ENCODE results near the gene GALNT17. TPM values are rescaled to one million over a fixed set of nuclear protein-coding genes. Genes with fewer than 3 reads are reported as not detected.

Gene GALNT17
- total and polyA plus RNA-seq, 11 donors: 16.9 to 116 (median 73.1) TPM

DNA sequence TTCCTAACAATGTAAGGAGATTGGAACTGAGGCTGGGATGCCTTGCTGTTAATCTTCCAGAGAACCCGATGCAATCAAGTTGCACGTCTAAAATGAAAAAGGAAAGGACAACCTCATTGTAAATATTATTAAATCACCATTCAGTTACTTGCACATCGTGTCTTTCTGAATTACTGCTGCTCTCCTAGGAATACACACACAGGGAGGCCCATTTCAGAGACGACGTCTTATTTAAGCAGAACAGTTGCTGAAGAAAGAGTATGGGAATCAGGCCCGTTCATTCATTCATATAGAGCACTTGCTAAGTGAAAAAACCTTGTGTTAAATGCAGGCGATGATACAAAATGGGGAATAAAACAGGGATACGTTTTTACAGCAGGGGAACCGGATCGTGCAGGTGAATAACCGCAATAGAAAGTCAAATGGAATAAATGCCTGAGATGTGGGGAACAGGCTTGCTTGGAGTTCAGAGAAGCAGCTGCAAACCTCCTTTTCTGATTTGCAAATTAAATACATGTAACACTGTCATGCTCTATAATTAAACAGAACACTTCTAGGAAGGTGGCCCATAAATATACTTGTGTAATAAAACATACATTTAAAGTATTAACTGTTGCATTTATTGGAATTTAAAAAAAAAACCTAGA is 409.9 kb downstream of the GALNT17 start:
- H3K9me3 ChIP-seq: no peaks in the 10 kb centered on the region
- no peaks in the 10 kb centered on the region for H3K36me3 ChIP-seq
- H3K4me3 ChIP-seq: no peak overlapping the region
- H3K27me3 ChIP-seq: no peaks in the 10 kb centered on the region
- no peaks in the 10 kb centered on the region for H3K4me1 ChIP-seq
- intact Hi-C loops (cut with DNase I): loop anchor here in 1 of 10 donors (10.0 kb wide), 1 partner anchor 63 kb away; no protein-coding TSS in a partner anchor
- no peak for DNase-seq
- no peak for ATAC-seq
- TF ChIP-seq CTCF (IDR thresholded peaks at IDR 0.05) (no peak), POLR2A (IDR thresholded peaks at IDR 0.05) (no peak)
- no peak overlapping the region for H3K27ac ChIP-seq
- WGBS, 4 donors: 82 to 89% (median 87%) methylated on average over 11 of the region's 11 CpGs

- Histone ChIP-seq H3K4me1 (no peaks in the 10 kb centered on the region), H3K36me3 (no peaks in the 10 kb centered on the region), H3K4me3 (no peak overlapping the region), H3K27ac (no peak overlapping the region), H3K9me3 (no peaks in the 10 kb centered on the region), H3K27me3 (no peaks in the 10 kb centered on the region)
- TF ChIP-seq CTCF (IDR thresholded peaks at IDR 0.05): no peak
- no peak for TF ChIP-seq POLR2A (IDR thresholded peaks at IDR 0.05)
- DNase-seq: no peak
- ATAC-seq: no peak
- WGBS, 4 donors: 13 to 23% (median 18%) methylated on average over 5 of the region's 5 CpGs
- intact Hi-C loops (cut with DNase I): loop anchor here in 1 of 10 donors (10.0 kb wide), 1 partner anchor 61 kb away; no protein-coding TSS in a partner anchor
Measured at GRCh38 chr7:71543396-71543795, 411.5 kb downstream of the GALNT17 start.

- WGBS, 4 donors: 61 to 79% (median 64%) methylated on average over 5 of the region's 5 CpGs
- Histone ChIP-seq H3K36me3 (no peaks in the 10 kb centered on the region), H3K4me1 (no peaks in the 10 kb centered on the region), H3K4me3 (no peak overlapping the region), H3K9me3 (no peaks in the 10 kb centered on the region), H3K27ac (no peak overlapping the region), H3K27me3 (no peaks in the 10 kb centered on the region)
- intact Hi-C loops (cut with DNase I): loop anchor here in 1 of 10 donors (10.0 kb wide), 1 partner anchor 60 kb away; no protein-coding TSS in a partner anchor
- ATAC-seq (no peak), DNase-seq (no peak)
- TF ChIP-seq CTCF (IDR thresholded peaks at IDR 0.05) (no peak), POLR2A (IDR thresholded peaks at IDR 0.05) (no peak)
Measured at GRCh38 chr7:71544816-71545215, 412.9 kb downstream of the GALNT17 start.

- Histone ChIP-seq H3K27me3 (no peaks in the 10 kb centered on the region), H3K9me3 (peaks cover 0 to 15% (median 2%) of the 10 kb centered on the region in 12 donors), H3K4me3 (no peak overlapping the region), H3K4me1 (no peaks in the 10 kb centered on the region), H3K36me3 (no peaks in the 10 kb centered on the region), H3K27ac (no peak overlapping the region)
- ATAC-seq: no peak
- no peak for DNase-seq
- intact Hi-C loops (cut with DNase I): loop anchor here in 1 of 10 donors (10.0 kb wide), 1 partner anchor 57 kb away; no protein-coding TSS in a partner anchor
- TF ChIP-seq CTCF (IDR thresholded peaks at IDR 0.05) (no peak), POLR2A (IDR thresholded peaks at IDR 0.05) (no peak)
- WGBS, 4 donors: 88 to 92% (median 91%) methylated on average over 6 of the region's 6 CpGs
Measured at GRCh38 chr7:71547426-71547825, 415.5 kb downstream of the GALNT17 start.

Measured in heart left ventricle (tissue), 16 donors.